Stimulated activated CD4-positive, alpha-beta T cell treated with anti-CD3 and anti-CD28 coated beads, Interleukin-2, amount 100 ng/mL, for 24 hours (primary cell): ENCODE data around the gene S100A6.
"Not testable (repeated sequence)": the region's sequence is repeated elsewhere in the genome, so short reads cannot be mapped to it uniquely, and the experiment has no call there.

ENCODE experiments used
- DNase-seq, 2 donors: peaks; one replicate each; pipeline ENCODE4 v3.0.0-alpha.2; 2020

Gene S100A6

GRCh38 chr1:153535242-153536011 is at the start of gene S100A6:
Gene S100A6, minus strand, starts transcription at chr1:153535991. Its CDS starts 652 bp downstream, at chr1:153535339.
- DNase-seq: peak; percentile 53 to 61

- DNase-seq: no peak
Measured at GRCh38 chr1:153585006-153585405, 49.2 kb upstream of the S100A6 start.

GRCh38 chr1:153583976-153584375 is 48.2 kb upstream of the S100A6 start:
- no peak for DNase-seq

DNA sequence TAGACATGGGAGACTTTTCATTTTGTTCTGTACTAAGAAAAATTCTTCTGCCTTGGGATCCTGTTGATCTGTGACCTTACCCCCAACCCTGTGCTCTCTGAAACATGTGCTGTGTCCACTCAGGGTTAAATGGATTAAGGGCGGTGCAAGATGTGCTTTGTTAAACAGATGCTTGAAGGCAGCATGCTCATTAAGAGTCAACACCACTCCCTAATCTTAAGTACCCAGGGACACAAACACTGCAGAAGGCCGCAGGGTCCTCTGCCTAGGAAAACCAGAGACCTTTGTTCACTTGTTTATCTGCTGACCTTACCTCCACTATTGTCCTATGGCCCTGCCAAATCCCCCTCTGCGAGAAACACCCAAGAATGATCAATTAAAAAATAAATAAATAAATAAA is 47.7 kb upstream of the S100A6 start:
- DNase-seq: not testable (repeated sequence)

DNA sequence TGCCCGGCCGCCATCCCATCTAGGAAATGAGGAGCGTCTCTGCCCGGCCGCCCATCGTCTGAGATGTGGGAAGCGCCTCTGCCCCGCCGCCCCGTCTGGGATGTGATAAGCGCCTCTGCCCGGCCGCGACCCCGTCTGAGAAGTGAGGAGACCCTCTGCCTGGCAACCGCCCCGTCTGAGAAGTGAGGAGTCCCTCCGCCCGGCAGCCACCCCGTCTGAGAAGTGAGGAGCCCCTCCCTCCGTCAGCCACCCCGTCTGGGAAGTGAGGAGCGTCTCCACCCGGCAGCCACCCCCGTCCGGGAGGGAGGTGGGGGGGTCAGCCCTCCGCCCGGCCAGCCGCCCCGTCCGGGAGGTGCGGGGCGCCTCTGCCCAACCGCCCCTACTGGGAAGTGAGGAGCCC is 47.0 kb upstream of the S100A6 start:
- not testable (repeated sequence) for DNase-seq

- DNase-seq: no peak
Measured at GRCh38 chr1:153578936-153579335, 43.1 kb upstream of the S100A6 start.

- no peak for DNase-seq
Measured at GRCh38 chr1:153578490-153578889, 42.7 kb upstream of the S100A6 start.

GRCh38 chr1:153577624-153578051 is 41.8 kb upstream of the S100A6 start:
- DNase-seq: no peak

DNA sequence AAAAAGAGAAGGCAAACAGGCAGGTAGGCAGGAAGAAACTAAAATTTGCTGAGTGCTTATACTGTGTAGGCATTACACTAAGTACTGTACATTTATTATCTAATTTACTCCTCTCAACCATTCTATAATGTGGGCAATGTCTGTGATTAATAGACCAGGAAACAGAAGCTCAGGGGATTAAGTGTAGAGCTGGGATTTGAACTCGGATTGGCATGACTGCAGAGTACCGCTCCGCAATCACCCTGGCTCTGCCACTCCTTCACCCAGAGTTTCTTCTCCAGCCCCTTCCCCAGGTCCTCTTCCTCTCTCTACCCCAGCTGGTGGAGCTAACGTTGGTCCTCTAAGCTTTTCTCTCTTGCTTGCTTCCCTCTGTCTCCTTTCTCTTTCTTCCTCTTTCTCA is 41.3 kb upstream of the S100A6 start:
- no peak for DNase-seq

GRCh38 chr1:153575497-153575896 is 39.7 kb upstream of the S100A6 start:
- DNase-seq: not testable (repeated sequence)

DNA sequence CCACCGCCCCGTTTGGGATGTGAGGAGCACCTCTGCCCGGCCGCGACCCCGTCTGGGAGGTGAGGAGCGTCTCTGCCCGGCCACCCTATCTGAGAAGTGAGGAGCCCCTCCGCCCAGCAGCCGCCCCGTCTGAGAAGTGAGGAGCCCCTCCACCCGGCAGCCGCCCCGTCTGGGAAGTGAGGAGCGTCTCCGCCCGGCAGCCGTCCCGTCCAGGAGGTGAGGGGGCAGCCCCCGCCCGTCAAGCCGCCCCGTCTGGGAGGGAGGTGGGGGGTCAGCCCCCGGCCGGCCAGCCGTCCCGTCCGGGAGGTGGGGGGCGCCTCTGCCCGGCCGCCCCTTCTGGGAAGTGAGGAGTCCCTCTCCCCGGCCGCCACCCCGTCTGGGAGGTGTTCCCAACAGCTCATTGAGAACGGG is 39.3 kb upstream of the S100A6 start:
- DNase-seq: not testable (repeated sequence)

GRCh38 chr1:153573351-153573750 is 37.6 kb upstream of the S100A6 start:
- DNase-seq: no peak

DNA sequence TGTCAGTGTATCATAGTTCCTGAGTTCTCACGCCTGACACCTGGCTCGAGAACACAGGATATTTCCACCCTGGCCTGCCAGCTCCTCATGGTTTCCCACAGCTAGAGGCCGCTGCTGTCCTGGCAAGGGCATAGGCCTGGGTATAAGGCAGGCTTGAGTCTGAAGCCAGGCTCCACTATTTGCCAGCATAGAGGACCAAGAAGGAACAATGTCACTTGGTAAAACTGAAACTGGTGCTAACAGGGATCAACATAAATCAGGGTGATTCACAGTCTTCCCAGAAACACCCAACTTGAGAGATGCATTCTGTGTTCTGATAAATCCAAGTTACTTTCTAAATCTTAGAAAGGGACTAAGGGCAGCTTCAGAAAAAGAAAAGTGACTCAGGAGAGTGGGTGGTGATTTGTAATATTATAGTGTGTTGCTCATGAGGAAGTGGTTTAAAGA is 36.8 kb upstream of the S100A6 start:
- DNase-seq: peak; percentile 59 to 66

GRCh38 chr1:153571706-153572105 is 35.9 kb upstream of the S100A6 start:
- no peak for DNase-seq

- no peak for DNase-seq
Measured at GRCh38 chr1:153570874-153571273, 35.1 kb upstream of the S100A6 start.

DNA sequence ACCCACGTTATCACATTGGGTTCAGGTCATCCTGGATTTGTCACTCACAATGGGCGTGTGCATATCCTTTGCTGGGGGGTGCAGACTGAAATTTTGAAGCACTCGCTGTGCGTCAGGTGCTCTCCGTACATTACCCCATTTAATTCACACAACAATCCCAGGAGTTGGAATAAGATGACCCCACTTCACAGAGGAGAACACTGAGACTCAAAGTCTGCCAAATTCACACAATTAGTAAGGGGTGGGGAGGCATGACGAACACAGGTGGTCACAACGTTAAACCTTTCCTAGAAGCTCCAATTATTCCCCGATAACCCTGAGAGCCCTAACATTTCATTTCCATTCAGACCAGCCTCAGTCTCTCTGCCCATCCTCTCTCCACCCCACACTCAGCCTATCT is 33.7 kb upstream of the S100A6 start:
- no peak for DNase-seq

DNA sequence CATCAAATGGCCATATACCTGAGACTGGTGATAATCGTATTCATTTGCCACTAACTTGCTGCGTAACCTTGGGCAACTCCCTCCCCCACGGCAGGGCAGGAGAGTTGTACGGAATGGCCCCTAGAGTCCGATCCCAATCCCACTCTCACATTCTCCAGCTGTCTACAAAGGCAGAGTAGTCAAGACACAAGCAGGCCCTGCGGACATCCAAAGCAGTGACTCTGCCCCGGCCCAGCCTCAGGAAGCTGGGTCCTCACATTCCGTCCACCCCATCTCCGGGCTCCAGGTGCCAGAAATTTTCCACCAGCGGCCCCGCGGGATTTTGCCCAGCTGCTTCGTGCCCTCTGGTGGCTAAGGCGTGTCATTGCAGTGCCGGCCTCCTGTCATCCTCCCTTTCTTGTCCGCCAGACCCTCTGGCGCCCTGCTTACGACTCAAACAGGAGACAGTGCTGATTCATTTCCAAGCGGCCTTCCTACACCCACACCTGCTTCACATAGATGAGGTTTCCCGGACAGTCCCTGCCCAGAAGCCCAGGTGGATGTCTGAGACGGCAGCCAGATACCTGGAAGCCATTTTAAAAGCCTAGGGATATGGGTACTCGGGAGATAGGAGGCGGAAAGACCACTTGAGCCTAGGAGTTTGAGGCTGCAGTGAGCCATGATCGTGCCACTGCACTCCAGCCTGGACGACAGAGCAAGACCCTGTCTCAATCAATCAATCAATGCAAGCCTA is 32.7 kb upstream of the S100A6 start:
- DNase-seq: peak; percentile 83 to 89

GRCh38 chr1:153567621-153568366 is 32.0 kb upstream of the S100A6 start:
- DNase-seq: peak; percentile 52 to 53

GRCh38 chr1:153566414-153567371 is 30.9 kb upstream of the S100A6 start:
- DNase-seq: peak; percentile 87 to 88

DNA sequence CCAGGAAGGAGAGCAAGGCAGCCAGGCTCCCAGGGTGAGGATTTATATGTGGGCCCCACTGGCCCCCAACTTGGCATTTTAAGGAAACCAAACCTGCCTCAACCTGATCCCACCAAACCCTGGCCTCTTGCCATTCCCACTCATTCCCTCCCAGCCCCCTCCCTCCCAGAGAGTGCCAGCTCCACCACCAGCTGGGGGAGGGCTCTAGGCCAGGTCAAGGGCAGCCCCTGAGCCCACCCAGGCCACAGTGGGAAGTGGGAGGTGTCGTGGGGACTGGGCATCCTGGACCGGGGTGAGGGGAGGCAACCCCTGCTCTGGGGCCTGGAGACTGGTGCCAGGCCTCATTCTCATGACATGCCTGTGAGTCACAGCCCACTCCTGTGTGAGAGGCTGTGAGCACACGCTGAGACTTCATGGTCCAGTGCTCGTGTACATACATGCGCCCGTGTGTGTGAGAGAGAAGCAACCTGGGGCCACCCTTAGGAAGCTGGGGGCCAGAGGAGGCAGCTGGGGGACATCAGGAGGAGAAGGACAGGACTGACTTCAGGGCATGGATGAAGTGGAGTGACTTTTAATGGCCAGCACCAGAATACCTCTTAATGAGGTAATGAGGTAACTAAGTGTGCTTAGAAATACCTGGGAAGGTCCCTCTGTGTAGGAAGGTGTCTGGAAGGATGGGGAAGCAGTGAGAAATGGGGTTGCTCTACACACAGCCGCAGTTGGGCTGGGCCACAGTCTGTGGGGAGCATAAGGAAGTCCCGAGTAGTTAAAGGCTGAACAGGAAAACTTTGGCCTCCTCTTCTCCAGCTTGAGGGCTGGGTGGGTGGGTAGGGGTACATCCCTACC is 30.0 kb upstream of the S100A6 start, which contains the start of gene S100A2:
S100A2 (minus strand) TSS at position 316 of the 846 bp plus-strand sequence. CDS start 1,967 bp downstream, outside the sequence.
- DNase-seq: peak; percentile 61 to 66

DNA sequence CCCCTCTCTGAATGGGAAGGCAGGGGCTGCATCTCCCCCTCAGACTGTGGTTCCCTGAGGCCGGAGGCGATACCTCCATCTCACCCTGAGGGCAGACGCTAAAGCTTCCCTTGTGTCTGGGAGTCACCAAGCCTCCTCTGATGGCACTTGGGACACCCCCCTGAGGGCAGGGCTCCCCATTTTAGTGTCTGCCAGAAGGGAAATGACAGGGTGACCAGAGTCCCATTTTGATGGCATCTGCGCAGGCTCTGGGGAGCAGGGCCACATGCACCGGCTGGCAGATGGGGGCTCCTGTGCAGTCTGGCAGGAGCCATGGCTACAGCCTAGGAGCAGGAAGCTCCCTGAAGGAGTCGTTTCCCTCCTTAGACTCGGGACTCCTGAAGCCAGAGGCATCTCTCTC is 28.2 kb upstream of the S100A6 start:
- no peak for DNase-seq
